ENCODE measurements around the gene SOD2.
"Not testable (repeated sequence)": the region's sequence is repeated elsewhere in the genome, so short reads cannot be mapped to it uniquely, and the experiment has no call there.

The SOD2 gene

GRCh38 chr6:159724778-159725177 lies 31.7 kb upstream of the SOD2 start:
- Mint-ChIP-seq H3K4me3 (no peak overlapping the region), H3K27ac (peak overlapping the region; percentile 37), H3K4me1 (peaks cover 20 to 29% of the 10 kb centered on the region in 2 donors), H3K9me3 (no peaks in the 10 kb centered on the region), H3K27me3 (no peaks in the 10 kb centered on the region), H3K36me3 (peaks cover 2 to 22% of the 10 kb centered on the region in 2 donors)
- DNase-seq (no peak), ATAC-seq (replicated peaks) (no peak)

DNA sequence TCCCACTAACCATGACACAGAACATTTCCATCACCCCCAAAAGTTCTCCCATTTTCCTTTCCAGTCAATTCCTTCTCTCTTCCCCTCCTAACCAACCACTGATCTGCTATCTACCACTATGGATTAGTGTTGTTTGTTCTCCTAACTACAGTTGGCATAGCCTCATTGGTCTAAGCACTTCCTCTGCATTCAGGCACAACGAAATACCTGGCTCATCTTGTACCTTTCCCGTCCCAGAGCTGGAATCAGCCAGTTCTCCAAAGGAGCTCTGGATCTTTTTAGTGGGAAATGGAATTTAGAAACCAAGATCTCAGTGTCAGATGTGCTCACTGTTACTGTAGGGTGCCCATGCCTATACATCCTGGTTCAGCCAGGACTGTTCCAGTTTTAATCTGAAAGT lies 30.2 kb upstream of the SOD2 start:
- ATAC-seq (replicated peaks) (no peak), DNase-seq (no peak)
- Mint-ChIP-seq H3K27me3 (no peaks in the 10 kb centered on the region), H3K4me3 (no peak overlapping the region), H3K4me1 (peaks cover 16% of the 10 kb centered on the region in 2 donors), H3K9me3 (no peaks in the 10 kb centered on the region), H3K36me3 (peaks cover 7 to 24% of the 10 kb centered on the region in 2 donors), H3K27ac (peak overlapping the region; percentile 7)

GRCh38 chr6:159722655-159723054 lies 29.6 kb upstream of the SOD2 start:
- H3K36me3 Mint-ChIP-seq = peaks cover 7 to 24% of the 10 kb centered on the region in 2 donors
- ATAC-seq (replicated peaks) (no peak), DNase-seq (no peak)
- no peak overlapping the region for H3K4me3 Mint-ChIP-seq
- H3K27ac Mint-ChIP-seq = no peak overlapping the region
- H3K4me1 Mint-ChIP-seq = peaks cover 16% of the 10 kb centered on the region in 2 donors
- H3K27me3 Mint-ChIP-seq = no peaks in the 10 kb centered on the region
- H3K9me3 Mint-ChIP-seq = no peaks in the 10 kb centered on the region

DNA sequence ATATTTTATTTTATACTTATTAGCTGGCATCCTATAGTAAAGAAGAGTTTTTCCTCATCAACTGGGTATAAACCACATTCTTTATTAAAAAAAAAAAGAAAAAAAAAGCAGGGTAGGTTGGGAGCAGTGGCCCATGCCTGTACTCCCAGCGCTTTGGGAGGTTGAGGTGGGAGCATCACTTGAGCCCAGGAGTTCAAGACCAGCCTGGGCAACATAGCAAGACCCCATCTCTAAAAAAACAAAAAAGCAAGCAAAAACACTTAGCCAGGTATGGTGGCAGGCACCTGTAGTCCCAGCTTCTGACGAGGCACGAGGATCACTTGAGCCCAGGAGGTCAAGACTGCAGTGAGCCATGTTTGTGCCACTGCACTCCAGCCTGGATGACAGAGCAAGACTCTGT lies 28.9 kb upstream of the SOD2 start:
- H3K9me3 Mint-ChIP-seq; ATAC-seq (replicated peaks); H3K27ac Mint-ChIP-seq; DNase-seq; H3K4me3 Mint-ChIP-seq; H3K27me3 Mint-ChIP-seq: not testable (repeated sequence)
- peaks cover 5 to 22% of the 10 kb centered on the region in 2 donors for H3K36me3 Mint-ChIP-seq
- H3K4me1 Mint-ChIP-seq = peaks cover 15 to 16% of the 10 kb centered on the region in 2 donors

DNA sequence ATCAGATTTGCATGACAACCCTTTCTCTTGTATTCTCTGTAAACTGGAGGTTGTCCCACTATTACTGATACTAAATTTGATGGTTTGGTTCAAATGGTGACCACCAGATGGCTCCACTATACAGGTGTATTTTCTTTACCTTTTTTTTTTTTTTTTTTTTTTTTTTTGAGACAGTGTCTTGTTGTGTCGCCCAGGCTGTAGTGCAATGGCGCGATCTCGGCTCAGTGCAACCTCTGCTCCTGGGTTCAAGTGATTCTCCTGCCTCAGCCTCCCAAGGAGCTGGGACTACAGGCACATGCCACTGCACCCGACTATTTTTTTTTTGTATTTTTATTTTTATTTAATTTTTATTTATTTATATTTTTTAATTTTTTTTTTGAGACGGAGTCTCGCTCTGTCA lies 27.7 kb upstream of the SOD2 start:
- no peak overlapping the region for H3K27ac Mint-ChIP-seq
- ATAC-seq (replicated peaks) = peak; percentile 48 to 61

GRCh38 chr6:159719287-159719686 lies 26.2 kb upstream of the SOD2 start:
- Mint-ChIP-seq H3K4me3 (no peak overlapping the region), H3K27ac (no peak overlapping the region), H3K36me3 (peaks cover 10 to 20% of the 10 kb centered on the region in 2 donors), H3K27me3 (no peaks in the 10 kb centered on the region), H3K9me3 (no peaks in the 10 kb centered on the region), H3K4me1 (peaks cover 4 to 8% of the 10 kb centered on the region in 2 donors)
- DNase-seq (no peak), ATAC-seq (replicated peaks) (no peak)

More for the DNA sequence above, 27.7 kb upstream of the SOD2 start:
- H3K27me3 Mint-ChIP-seq = no peaks in the 10 kb centered on the region
- no peak overlapping the region for H3K4me3 Mint-ChIP-seq
- H3K4me1 Mint-ChIP-seq = peaks cover 6 to 8% of the 10 kb centered on the region in 2 donors
- DNase-seq = no peak
- H3K9me3 Mint-ChIP-seq = no peaks in the 10 kb centered on the region
- peaks cover 4 to 15% of the 10 kb centered on the region in 2 donors for H3K36me3 Mint-ChIP-seq

DNA sequence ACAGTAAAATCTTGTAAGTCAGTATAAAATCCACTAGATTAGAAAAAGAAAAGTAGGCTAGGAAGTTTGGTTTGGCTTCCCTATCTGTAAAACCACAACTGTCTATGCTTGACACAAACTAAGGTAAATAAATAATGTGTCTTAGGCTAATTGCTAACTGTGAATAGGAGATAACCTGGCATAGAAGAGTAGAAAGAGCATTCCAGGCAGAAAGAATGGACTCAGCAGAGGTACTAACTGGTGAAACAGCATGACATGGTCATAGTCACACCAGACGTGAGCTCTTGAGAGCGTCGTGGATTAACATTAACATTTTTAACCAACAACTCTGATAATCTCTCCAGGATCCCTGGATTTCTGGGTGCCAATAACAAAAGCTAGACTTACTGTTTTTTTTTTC lies 25.6 kb upstream of the SOD2 start:
- no peak for ATAC-seq (replicated peaks)
- no peak overlapping the region for H3K27ac Mint-ChIP-seq

GRCh38 chr6:159716247-159717096 lies 23.4 kb upstream of the SOD2 start:
- no peak overlapping the region for H3K27ac Mint-ChIP-seq
- peaks cover 8 to 10% of the 10 kb centered on the region in 2 donors for H3K36me3 Mint-ChIP-seq
- ATAC-seq (replicated peaks) (no peak), DNase-seq (no peak)
- H3K9me3 Mint-ChIP-seq = no peaks in the 10 kb centered on the region
- H3K4me3 Mint-ChIP-seq = no peak overlapping the region
- H3K4me1 Mint-ChIP-seq = no peaks in the 10 kb centered on the region
- H3K27me3 Mint-ChIP-seq = no peaks in the 10 kb centered on the region

More for the DNA sequence above, 25.6 kb upstream of the SOD2 start:
- Mint-ChIP-seq H3K27me3 (no peaks in the 10 kb centered on the region), H3K9me3 (no peaks in the 10 kb centered on the region), H3K4me1 (peaks cover 4 to 8% of the 10 kb centered on the region in 2 donors), H3K36me3 (peaks cover 10 to 20% of the 10 kb centered on the region in 2 donors), H3K4me3 (no peak overlapping the region)
- no peak for DNase-seq

GRCh38 chr6:159715605-159716004 lies 22.6 kb upstream of the SOD2 start:
- H3K4me1 Mint-ChIP-seq = no peaks in the 10 kb centered on the region
- ATAC-seq (replicated peaks) = no peak
- H3K27me3 Mint-ChIP-seq = no peaks in the 10 kb centered on the region
- H3K9me3 Mint-ChIP-seq = no peaks in the 10 kb centered on the region
- H3K36me3 Mint-ChIP-seq = peaks cover 8 to 10% of the 10 kb centered on the region in 2 donors
- no peak overlapping the region for H3K27ac Mint-ChIP-seq
- no peak for DNase-seq
- H3K4me3 Mint-ChIP-seq = no peak overlapping the region

GRCh38 chr6:159715166-159715565 lies 22.1 kb upstream of the SOD2 start:
- Mint-ChIP-seq H3K27ac (peak overlapping the region; percentile 6), H3K4me3 (no peak overlapping the region), H3K27me3 (no peaks in the 10 kb centered on the region), H3K9me3 (no peaks in the 10 kb centered on the region), H3K36me3 (peaks cover 8 to 10% of the 10 kb centered on the region in 2 donors), H3K4me1 (no peaks in the 10 kb centered on the region)
- ATAC-seq (replicated peaks) = no peak
- DNase-seq = no peak

- Mint-ChIP-seq H3K27me3 (no peaks in the 10 kb centered on the region), H3K27ac (no peak overlapping the region), H3K36me3 (peaks cover 8 to 10% of the 10 kb centered on the region in 2 donors), H3K4me1 (no peaks in the 10 kb centered on the region), H3K9me3 (no peaks in the 10 kb centered on the region), H3K4me3 (no peak overlapping the region)
- DNase-seq (no peak), ATAC-seq (replicated peaks) (no peak)
Measured at GRCh38 chr6:159714404-159714803, 21.4 kb upstream of the SOD2 start.

DNA sequence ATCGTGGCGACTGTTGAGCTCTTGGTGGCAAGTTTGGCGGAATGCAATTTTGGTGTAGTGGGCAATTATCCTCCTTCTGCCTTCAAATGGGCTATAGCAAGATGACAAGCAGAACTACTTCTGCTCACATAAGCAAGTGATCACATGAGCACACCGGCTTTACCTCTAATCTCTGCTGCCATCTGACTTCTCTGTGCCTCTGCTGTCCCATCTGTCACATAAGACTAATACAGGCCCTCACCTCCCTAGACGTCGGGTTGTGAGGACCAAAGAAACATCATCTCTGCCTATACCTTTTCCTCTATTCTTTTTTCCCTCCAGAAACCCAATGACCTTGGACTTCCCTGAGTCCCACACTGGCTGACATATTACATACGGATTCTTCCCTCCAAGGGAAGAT lies 20.9 kb upstream of the SOD2 start:
- DNase-seq = no peak
- no peak for ATAC-seq (replicated peaks)
- Mint-ChIP-seq H3K27ac (no peak overlapping the region), H3K36me3 (peaks cover 5 to 12% of the 10 kb centered on the region in 2 donors), H3K4me3 (no peak overlapping the region), H3K27me3 (no peaks in the 10 kb centered on the region), H3K9me3 (no peaks in the 10 kb centered on the region), H3K4me1 (no peaks in the 10 kb centered on the region)

DNA sequence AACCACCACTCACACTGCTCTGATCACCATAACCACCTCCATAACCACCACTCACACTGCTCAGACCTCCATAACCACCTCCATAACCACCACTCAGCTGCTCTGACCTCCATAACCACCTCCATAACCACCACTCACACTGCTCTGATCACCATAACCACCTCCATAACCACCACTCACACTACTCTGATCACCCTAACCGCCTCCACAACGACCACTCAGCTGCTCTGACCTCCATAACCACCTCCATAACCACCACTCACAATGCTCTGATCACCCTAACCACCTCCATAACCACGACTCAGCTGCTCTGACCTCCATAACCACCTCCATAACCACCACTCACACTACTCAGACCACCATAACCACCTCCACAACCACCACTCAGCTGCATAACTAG lies 19.3 kb upstream of the SOD2 start:
- H3K9me3 Mint-ChIP-seq; H3K4me1 Mint-ChIP-seq; H3K36me3 Mint-ChIP-seq; DNase-seq; H3K27ac Mint-ChIP-seq; H3K4me3 Mint-ChIP-seq; ATAC-seq (replicated peaks); H3K27me3 Mint-ChIP-seq: not testable (repeated sequence)

- not testable (repeated sequence) for H3K4me1 Mint-ChIP-seq; ATAC-seq (replicated peaks)
Measured at GRCh38 chr6:159710603-159711002, 17.6 kb upstream of the SOD2 start.

GRCh38 chr6:159701413-159701999 lies 8.5 kb upstream of the SOD2 start:
- Mint-ChIP-seq H3K27ac (peak overlapping the region; percentile 42), H3K36me3 (peaks cover 4 to 18% of the 10 kb centered on the region in 2 donors), H3K4me1 (peaks cover 11 to 19% of the 10 kb centered on the region in 2 donors), H3K9me3 (peaks cover 0 to 2% of the 10 kb centered on the region in 2 donors), H3K4me3 (peak overlapping the region in 1 of 2 donors; percentile 21), H3K27me3 (no peaks in the 10 kb centered on the region)
- ATAC-seq (replicated peaks) (peak; percentile 41 to 66), DNase-seq (no peak)

More at GRCh38 chr6:159710603-159711002, 17.6 kb upstream of the SOD2 start:
- not testable (repeated sequence) for H3K27ac Mint-ChIP-seq, H3K27me3 Mint-ChIP-seq, DNase-seq, H3K36me3 Mint-ChIP-seq, H3K4me3 Mint-ChIP-seq, H3K9me3 Mint-ChIP-seq
